SK-N-SH (cell line): ENCODE data around the gene RAB25. TPM values are rescaled to one million over a fixed set of nuclear protein-coding genes. Genes with fewer than 3 reads are reported as not detected.

Experiments used
- CTCF ChIA-PET: fragments of 300-600, 350-600 bp; formaldehyde crosslinking; extraction: SDS; loops from one replicate; lab custom pipeline; 2021; lab: Yijun Ruan, JAX
- POLR2A ChIA-PET: fragments of 350-600 bp; sonication (Branson Sonifier 250); formaldehyde crosslinking; extraction: SDS; loops from one replicate; lab custom pipeline; 2020; ENCODE audit warnings: antibody characterized with exemption, inconsistent platforms; lab: Yijun Ruan, JAX
- DNase-seq: peaks from one replicate; pipeline ENCODE4 v3.0.0; 2012
- H2AFZ ChIP-seq: fragments of 200-600 bp; sonication (generic); 2 replicates; pipeline ENCODE4 v1.8.1; 2016; ENCODE audit warnings: antibody characterized with exemption, mild to moderate bottlenecking, low read depth
- H3F3A ChIP-seq: fragments of 200-600 bp; sonication (generic); replicated peaks from 2 replicates; pipeline ENCODE3; 2016; ENCODE audit warnings: antibody characterized with exemption, mild to moderate bottlenecking; ENCODE audit not compliant: insufficient read depth
- H3K27ac ChIP-seq, 2 experiments: fragments of 200-500 bp in 1 of 2; fragments of 200-600 bp in 1 of 2; sonication (Bioruptor generic) in 1 of 2; sonication (generic), shearing (Covaris generic) in 1 of 2; 2 replicates each; pipeline versions ENCODE4 v1.5.1 to v1.6.1; 2014 to 2016; ENCODE audit warnings: low read depth in 2 of 2, inconsistent platforms in 1 of 2, low read length in 1 of 2, mild to moderate bottlenecking in 1 of 2, mixed read lengths in 1 of 2
- H3K27me3 ChIP-seq: fragments of 200-600 bp; sonication (generic), shearing (Covaris generic); 2 replicates; pipeline ENCODE4 v1.6.1; 2016; ENCODE audit warnings: mixed run types; ENCODE audit not compliant: insufficient read depth
- H3K36me3 ChIP-seq, 2 experiments: fragments of 200-500 bp in 1 of 2; fragments of 200-600 bp in 1 of 2; sonication (Bioruptor generic) in 1 of 2; sonication (generic) in 1 of 2; replicated peaks in 1 of 2; 2 replicates each; pipeline versions ENCODE3 to v1.5.1; 2014 to 2016; ENCODE audit warnings: low read length in 1 of 2, mild to moderate bottlenecking in 1 of 2; ENCODE audit not compliant: insufficient read depth in 2 of 2, control insufficient read depth in 1 of 2
- H3K4me1 ChIP-seq, 2 experiments: fragments of 200-500 bp in 1 of 2; fragments of 200-600 bp in 1 of 2; sonication (Bioruptor generic) in 1 of 2; sonication (generic), shearing (Covaris generic) in 1 of 2; 2 replicates each; pipeline versions ENCODE4 v1.5.1 to v1.6.1; 2014 to 2016; ENCODE audit warnings: low read depth in 1 of 2, low read length in 1 of 2, mixed run types in 1 of 2; ENCODE audit not compliant: insufficient read depth in 2 of 2, control insufficient read depth in 1 of 2
- H3K4me2 ChIP-seq: fragments of 200-600 bp; sonication (generic), shearing (Covaris generic); 2 replicates; pipeline ENCODE4 v1.6.1; 2017; ENCODE audit warnings: mixed run types
- H3K4me3 ChIP-seq, 2 experiments: fragments of 200-500 bp in 1 of 2; fragments of 200-600 bp in 1 of 2; sonication (Bioruptor generic) in 1 of 2; sonication (generic), shearing (Covaris generic) in 1 of 2; 2 replicates each; pipeline versions ENCODE4 v1.5.1 to v1.8.1; 2014 to 2016; ENCODE audit warnings: low read depth in 2 of 2, inconsistent platforms in 1 of 2, low read length in 1 of 2, mild to moderate bottlenecking in 1 of 2, mixed read lengths in 1 of 2, moderate library complexity in 1 of 2
- H3K79me2 ChIP-seq: fragments of 200-600 bp; sonication (generic); 2 replicates; pipeline ENCODE4 v1.8.1; 2017; ENCODE audit warnings: mild to moderate bottlenecking; ENCODE audit not compliant: insufficient read depth
- H3K9ac ChIP-seq: fragments of 200-600 bp; sonication (generic); 2 replicates; pipeline ENCODE4 v1.6.1; 2017; ENCODE audit warnings: mixed run types
- H3K9me2 ChIP-seq: fragments of 200-600 bp; sonication (generic); 2 replicates; pipeline ENCODE4 v1.6.1; 2017; ENCODE audit warnings: mixed run types
- H3K9me3 ChIP-seq: fragments of 200-600 bp; sonication (generic); 2 replicates; pipeline ENCODE4 v1.6.1; 2017; ENCODE audit warnings: mixed run types, mild to moderate bottlenecking, moderate library complexity
- H4K20me1 ChIP-seq: fragments of 200-600 bp; sonication (generic); 2 replicates; pipeline ENCODE4 v1.6.1; 2017; ENCODE audit warnings: mild to moderate bottlenecking, mixed run types; ENCODE audit not compliant: insufficient read depth
- CHD2 ChIP-seq: fragments of 150-350 bp; IDR thresholded peaks from 2 replicates; pipeline ENCODE4 v1.6.1; 2018; ENCODE audit warnings: low read length; ENCODE audit not compliant: partially characterized antibody
- ELF1 ChIP-seq: IDR thresholded peaks from 2 replicates; pipeline ENCODE4 v1.4.0; 2012
- GABPA ChIP-seq: IDR thresholded peaks from 2 replicates; pipeline ENCODE4 v1.4.0; 2012; ENCODE audit warnings: low read depth, mild to moderate bottlenecking
- MEF2A ChIP-seq: IDR thresholded peaks from 2 replicates; pipeline ENCODE4 v1.4.0; 2012; ENCODE audit warnings: low read depth, borderline replicate concordance
- MXI1 ChIP-seq: IDR thresholded peaks from 2 replicates; pipeline ENCODE4 v1.6.1; 2012; ENCODE audit warnings: mild to moderate bottlenecking, low read depth, low read length, improper control_type of control experiment
- NFIC ChIP-seq: IDR thresholded peaks from 2 replicates; pipeline ENCODE4 v1.4.0; 2012; ENCODE audit warnings: borderline replicate concordance
- NRF1 ChIP-seq: IDR thresholded peaks from 2 replicates; pipeline ENCODE4 v1.6.1; 2012; ENCODE audit warnings: low read depth, mild to moderate bottlenecking, low read length
- POLR2AphosphoS5 ChIP-seq: IDR thresholded peaks from 2 replicates; pipeline ENCODE4 v1.6.1; 2012; ENCODE audit warnings: low read depth, low read length
- RAD21 ChIP-seq: IDR thresholded peaks from 2 replicates; pipeline ENCODE4 v1.6.1; 2012; ENCODE audit warnings: mild to moderate bottlenecking, low read length
- RCOR1 ChIP-seq: fragments of 150-350 bp; IDR thresholded peaks from 2 replicates; pipeline ENCODE4 v1.6.1; 2017; ENCODE audit warnings: antibody characterized with exemption, low read length
- RFX5 ChIP-seq: IDR thresholded peaks from 2 replicates; pipeline ENCODE4 v1.6.1; 2012; ENCODE audit warnings: mild to moderate bottlenecking, improper control_type of control experiment, low read length
- SIN3A ChIP-seq: IDR thresholded peaks from 2 replicates; pipeline ENCODE4 v1.6.1; 2012; ENCODE audit warnings: low read depth, mild to moderate bottlenecking, low read length, moderate library complexity, borderline replicate concordance
- SMC3 ChIP-seq: IDR thresholded peaks from 2 replicates; pipeline ENCODE4 v1.6.1; 2012; ENCODE audit warnings: low read depth, low read length, improper control_type of control experiment
- TAF1 ChIP-seq: IDR thresholded peaks from 2 replicates; pipeline ENCODE4 v1.6.1; 2012; ENCODE audit warnings: low read depth, mild to moderate bottlenecking, low read length, moderate library complexity, borderline replicate concordance
- YY1 ChIP-seq: IDR thresholded peaks from 2 replicates; pipeline ENCODE4 v1.4.0; 2012; ENCODE audit warnings: low read depth, mild to moderate bottlenecking
- WGBS: methylation state at CpG from one replicate; pipeline ENCODE4 v1.1.6; 2017; ENCODE audit warnings: low lambda C conversion rate; 5-methylcytosine and 5-hydroxymethylcytosine counted together
- polyA plus RNA-seq, 3 experiments: library from polyadenylated mRNA; depleted of rRNA; stranded (reverse); fragments of >200 nt; gene quantifications; 2 replicates each; pipeline ENCODE4 v1.2.3, GENCODE V29; 2012
- TF ChIP-seq, protein P1 (sequence below): IDR thresholded peaks from 2 replicates; pipeline ENCODE4; 2012
- TF ChIP-seq, protein P2 (sequence below): IDR thresholded peaks from 2 replicates; pipeline ENCODE4 v1.4.0; 2012; ENCODE audit warnings: low read depth, borderline replicate concordance
- TF ChIP-seq, protein P3 (sequence below): IDR thresholded peaks from 2 replicates; pipeline ENCODE4 v1.4.0; 2012; ENCODE audit warnings: low read depth, borderline replicate concordance
- TF ChIP-seq, protein P4 (sequence below): IDR thresholded peaks from 2 replicates; pipeline ENCODE4 v1.4.0; 2012; ENCODE audit warnings: low read depth

RAB25 gene
- polyA plus RNA-seq, 1 of the 3 experiments (the other 2 are of a cell fraction), result not detected

- Histone ChIP-seq H3K36me3 (peaks cover 2 to 30% of the 10 kb centered on the region in 2 experiments), H3K79me2 (peaks cover 44% of the 10 kb centered on the region), H3K4me1 (peaks cover 6 to 17% of the 10 kb centered on the region in 2 experiments; a peak in 3 of 4 replicates), H3K4me3 (peak within 1 kb of the TSS; percentile 87 to 94), H3K9me3 (no peaks in the 10 kb centered on the region), H3F3A (peaks cover 8% of the 10 kb centered on the region), H3K27ac (peak within 1 kb of the TSS; percentile 93 to 100), H3K9me2 (no peaks in the 10 kb centered on the region), H3K4me2 (peak within 1 kb of the TSS; percentile 85), H4K20me1 (peaks cover 8% of the 10 kb centered on the region), H2AFZ (peak within 1 kb of the TSS; percentile 90), H3K27me3 (no peaks in the 10 kb centered on the region), H3K9ac (peak within 1 kb of the TSS; percentile 78)
- WGBS, result 2% methylated on average over 27 of the region's 53 CpGs
- ChIA-PET CTCF (interaction anchor here (0.8 to 3.1 kb wide), 6 partner anchors 11 to 76 kb away, joined by 3 to 19 read pairs (median 4); no protein-coding TSS in a partner anchor), POLR2A (interaction anchor here (0.7 kb wide), 1 partner anchor 28 kb away, joined by 4 read pairs; the partner anchor contains the start of gene MEX3A)
- peak; percentile 93 for DNase-seq
- TF ChIP-seq RFX5 (peak; percentile 78; the same call in 1 of the 2 replicates), NRF1 (no peak), MXI1 (peak; percentile 95), MEF2A (no peak), ELF1 (peak; percentile 89), SMC3 (no peak), CHD2 (peak; percentile 97), GABPA (peak; percentile 77), RCOR1 (0 out of 2 replicates have a peak, but pooled peaks have one; percentile 11), TAF1 (peak; percentile 64; the same call in 1 of the 2 replicates), NFIC (0 out of 2 replicates have a peak, but pooled peaks have one; percentile 8), SIN3A (peak; percentile 76; the same call in 1 of the 2 replicates), POLR2AphosphoS5 (peak; percentile 75), RAD21 (no peak), YY1 (peak; percentile 69)
- TF ChIP-seq, protein P1, sequence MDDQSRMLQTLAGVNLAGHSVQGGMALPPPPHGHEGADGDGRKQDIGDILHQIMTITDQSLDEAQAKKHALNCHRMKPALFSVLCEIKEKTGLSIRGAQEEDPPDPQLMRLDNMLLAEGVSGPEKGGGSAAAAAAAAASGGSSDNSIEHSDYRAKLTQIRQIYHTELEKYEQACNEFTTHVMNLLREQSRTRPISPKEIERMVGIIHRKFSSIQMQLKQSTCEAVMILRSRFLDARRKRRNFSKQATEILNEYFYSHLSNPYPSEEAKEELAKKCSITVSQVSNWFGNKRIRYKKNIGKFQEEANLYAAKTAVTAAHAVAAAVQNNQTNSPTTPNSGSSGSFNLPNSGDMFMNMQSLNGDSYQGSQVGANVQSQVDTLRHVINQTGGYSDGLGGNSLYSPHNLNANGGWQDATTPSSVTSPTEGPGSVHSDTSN, result no peak; the same call in 1 of the 2 replicates
- TF ChIP-seq, protein P2, sequence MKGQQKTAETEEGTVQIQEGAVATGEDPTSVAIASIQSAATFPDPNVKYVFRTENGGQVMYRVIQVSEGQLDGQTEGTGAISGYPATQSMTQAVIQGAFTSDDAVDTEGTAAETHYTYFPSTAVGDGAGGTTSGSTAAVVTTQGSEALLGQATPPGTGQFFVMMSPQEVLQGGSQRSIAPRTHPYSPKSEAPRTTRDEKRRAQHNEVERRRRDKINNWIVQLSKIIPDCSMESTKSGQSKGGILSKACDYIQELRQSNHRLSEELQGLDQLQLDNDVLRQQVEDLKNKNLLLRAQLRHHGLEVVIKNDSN, result peak; percentile 60; the same call in 1 of the 2 replicates
- TF ChIP-seq, protein P3, sequence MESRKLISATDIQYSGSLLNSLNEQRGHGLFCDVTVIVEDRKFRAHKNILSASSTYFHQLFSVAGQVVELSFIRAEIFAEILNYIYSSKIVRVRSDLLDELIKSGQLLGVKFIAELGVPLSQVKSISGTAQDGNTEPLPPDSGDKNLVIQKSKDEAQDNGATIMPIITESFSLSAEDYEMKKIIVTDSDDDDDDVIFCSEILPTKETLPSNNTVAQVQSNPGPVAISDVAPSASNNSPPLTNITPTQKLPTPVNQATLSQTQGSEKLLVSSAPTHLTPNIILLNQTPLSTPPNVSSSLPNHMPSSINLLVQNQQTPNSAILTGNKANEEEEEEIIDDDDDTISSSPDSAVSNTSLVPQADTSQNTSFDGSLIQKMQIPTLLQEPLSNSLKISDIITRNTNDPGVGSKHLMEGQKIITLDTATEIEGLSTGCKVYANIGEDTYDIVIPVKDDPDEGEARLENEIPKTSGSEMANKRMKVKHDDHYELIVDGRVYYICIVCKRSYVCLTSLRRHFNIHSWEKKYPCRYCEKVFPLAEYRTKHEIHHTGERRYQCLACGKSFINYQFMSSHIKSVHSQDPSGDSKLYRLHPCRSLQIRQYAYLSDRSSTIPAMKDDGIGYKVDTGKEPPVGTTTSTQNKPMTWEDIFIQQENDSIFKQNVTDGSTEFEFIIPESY, result peak; percentile 91
- TF ChIP-seq, protein P4, sequence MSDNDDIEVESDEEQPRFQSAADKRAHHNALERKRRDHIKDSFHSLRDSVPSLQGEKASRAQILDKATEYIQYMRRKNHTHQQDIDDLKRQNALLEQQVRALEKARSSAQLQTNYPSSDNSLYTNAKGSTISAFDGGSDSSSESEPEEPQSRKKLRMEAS, result peak; percentile 98
These were observed 6.3 kb upstream of the RAB25 start, which contains the start of gene LAMTOR2 for GRCh38 chr1:156054500-156055280. Gene LAMTOR2, plus strand, starts transcription at chr1:156054782. Its CDS starts 108 bp downstream, at chr1:156054890.
